Measurements from ENCODE around the gene TIPRL. TPM values are rescaled to one million over a fixed set of nuclear protein-coding genes. Genes with fewer than 3 reads are reported as not detected.

Gene TIPRL
- polyA plus RNA-seq, 1 of the 3 experiments (the other 2 are of a cell fraction) = 16.4 TPM

DNA sequence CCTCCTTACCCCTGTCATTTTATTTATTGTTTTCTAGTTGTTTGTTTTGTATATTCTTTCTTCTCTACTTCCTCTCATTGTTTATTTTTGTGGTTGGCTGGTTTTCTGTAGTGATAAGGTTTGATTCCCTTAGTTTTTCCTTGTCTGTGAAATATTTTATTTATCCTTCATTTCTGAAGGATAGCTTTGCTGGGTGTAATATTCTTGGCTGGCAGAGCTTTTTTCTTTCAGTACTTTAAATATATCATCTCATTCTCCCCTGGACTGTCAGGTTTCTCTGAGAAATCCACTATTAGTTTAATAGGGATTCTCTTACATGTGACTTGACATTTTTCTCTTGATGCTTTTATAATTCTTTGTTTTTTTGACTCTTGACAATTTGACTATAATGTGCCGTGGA lies 18.8 kb upstream of the TIPRL start:
- Histone ChIP-seq H3K36me3 (replicated peaks in 1 of 2; ENCODE audit: control insufficient read depth in 1 of 2, insufficient read depth in 2 of 2, low read length in 1 of 2) (peaks cover 0 to 3% of the 10 kb centered on the region in 2 experiments), H3K4me2 (no peak overlapping the region), H3K27ac (ENCODE audit: low read depth in 2 of 2, low read length in 1 of 2) (no peak overlapping the region), H2AFZ (ENCODE audit: low read depth) (no peak overlapping the region), H3K79me2 (ENCODE audit: insufficient read depth) (no peaks in the 10 kb centered on the region), H4K20me1 (ENCODE audit: insufficient read depth) (no peaks in the 10 kb centered on the region), H3K4me1 (ENCODE audit: control insufficient read depth in 1 of 2, insufficient read depth in 2 of 2, low read depth in 1 of 2, low read length in 1 of 2) (peaks cover 0 to 5% of the 10 kb centered on the region in 2 experiments; a peak in 1 of 4 replicates), H3F3A (replicated peaks; ENCODE audit: insufficient read depth) (no peaks in the 10 kb centered on the region), H3K4me3 (ENCODE audit: low read depth in 2 of 2, low read length in 1 of 2) (no peak overlapping the region), H3K9me2 (no peaks in the 10 kb centered on the region), H3K9me3 (no peaks in the 10 kb centered on the region), H3K27me3 (ENCODE audit: insufficient read depth) (no peaks in the 10 kb centered on the region), H3K9ac (no peak overlapping the region)
- ChIA-PET CTCF (interaction anchor here (1.0 to 4.0 kb wide), 2 partner anchors 8 to 14 kb away, joined by 4 to 20 read pairs; no protein-coding TSS in a partner anchor), POLR2A (no interaction called here)
- no peak for DNase-seq
- WGBS (ENCODE audit: low lambda C conversion rate) = 49% methylated on average over 1 of the region's 1 CpG
- TF ChIP-seq, protein P1, sequence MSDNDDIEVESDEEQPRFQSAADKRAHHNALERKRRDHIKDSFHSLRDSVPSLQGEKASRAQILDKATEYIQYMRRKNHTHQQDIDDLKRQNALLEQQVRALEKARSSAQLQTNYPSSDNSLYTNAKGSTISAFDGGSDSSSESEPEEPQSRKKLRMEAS (IDR thresholded peaks at IDR 0.05; ENCODE audit: low read depth) = no peak
- TF ChIP-seq EZH2phosphoT487 (IDR thresholded peaks at IDR 0.05; ENCODE audit: borderline replicate concordance, low read depth) (no peak), GATA2 (CRISPR knock-in tag; IDR thresholded peaks at IDR 0.05) (no peak), IRF3 (IDR thresholded peaks at IDR 0.05; ENCODE audit: low read depth, low read length) (no peak), TCF12 (IDR thresholded peaks at IDR 0.05) (no peak), CHD2 (IDR thresholded peaks at IDR 0.05; ENCODE audit: low read length, partially characterized antibody) (no peak), JUND (IDR thresholded peaks at IDR 0.05) (no peak), PBX3 (IDR thresholded peaks at IDR 0.05) (no peak), FOXJ3 (CRISPR knock-in tag; IDR thresholded peaks at IDR 0.05) (no peak), EP300 (IDR thresholded peaks at IDR 0.05; ENCODE audit: borderline replicate concordance in 1 of 2, low read depth in 1 of 2, low read length in 1 of 2) (no peak), NFIC (IDR thresholded peaks at IDR 0.05; ENCODE audit: borderline replicate concordance) (no peak)
- TF ChIP-seq, protein P2, sequence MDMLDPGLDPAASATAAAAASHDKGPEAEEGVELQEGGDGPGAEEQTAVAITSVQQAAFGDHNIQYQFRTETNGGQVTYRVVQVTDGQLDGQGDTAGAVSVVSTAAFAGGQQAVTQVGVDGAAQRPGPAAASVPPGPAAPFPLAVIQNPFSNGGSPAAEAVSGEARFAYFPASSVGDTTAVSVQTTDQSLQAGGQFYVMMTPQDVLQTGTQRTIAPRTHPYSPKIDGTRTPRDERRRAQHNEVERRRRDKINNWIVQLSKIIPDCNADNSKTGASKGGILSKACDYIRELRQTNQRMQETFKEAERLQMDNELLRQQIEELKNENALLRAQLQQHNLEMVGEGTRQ (IDR thresholded peaks at IDR 0.05; ENCODE audit: borderline replicate concordance, low read depth, low read length) = no peak

DNA sequence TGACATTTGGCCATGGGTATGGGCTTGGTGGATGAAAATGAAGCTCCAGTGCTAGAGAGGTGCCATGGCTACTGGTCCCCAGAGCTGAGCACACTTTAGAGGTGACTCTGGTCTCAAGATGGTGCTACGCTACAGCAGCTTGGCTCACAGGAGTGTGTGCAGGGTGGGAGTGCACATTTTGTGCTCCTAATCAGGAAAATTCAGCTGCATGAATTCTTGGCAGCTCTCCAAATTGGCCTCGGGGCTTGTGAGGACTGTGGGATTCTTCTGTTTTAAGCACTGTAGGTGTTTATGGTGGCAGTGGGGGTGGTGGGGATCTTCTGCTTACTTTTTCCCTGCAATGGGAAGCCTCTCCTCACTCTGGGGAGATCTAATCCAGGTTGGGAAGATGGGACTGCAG lies 17.3 kb upstream of the TIPRL start:
- Histone ChIP-seq H2AFZ (ENCODE audit: low read depth) (no peak overlapping the region), H4K20me1 (ENCODE audit: insufficient read depth) (no peaks in the 10 kb centered on the region), H3K79me2 (ENCODE audit: insufficient read depth) (no peaks in the 10 kb centered on the region), H3K9me3 (no peaks in the 10 kb centered on the region), H3K4me3 (ENCODE audit: low read depth in 2 of 2, low read length in 1 of 2) (no peak overlapping the region), H3K4me1 (ENCODE audit: control insufficient read depth in 1 of 2, insufficient read depth in 2 of 2, low read depth in 1 of 2, low read length in 1 of 2) (peaks cover 0 to 5% of the 10 kb centered on the region in 2 experiments; a peak in 1 of 4 replicates), H3K36me3 (replicated peaks in 1 of 2; ENCODE audit: control insufficient read depth in 1 of 2, insufficient read depth in 2 of 2, low read length in 1 of 2) (peaks cover 0 to 3% of the 10 kb centered on the region in 2 experiments), H3K27ac (ENCODE audit: low read depth in 2 of 2, low read length in 1 of 2) (no peak overlapping the region), H3K4me2 (no peak overlapping the region), H3K9me2 (no peaks in the 10 kb centered on the region), H3K9ac (no peak overlapping the region), H3K27me3 (ENCODE audit: insufficient read depth) (no peaks in the 10 kb centered on the region), H3F3A (replicated peaks; ENCODE audit: insufficient read depth) (no peaks in the 10 kb centered on the region)
- peak; percentile 27 for DNase-seq
- ChIA-PET CTCF (interaction anchor here (0.9 to 4.0 kb wide), 3 partner anchors 15 to 79 kb away, joined by 3 to 20 read pairs (median 5); partner anchors contain the start of gene GPR161), POLR2A (no interaction called here)
- 100% methylated on average over 1 of the region's 2 CpGs for WGBS (ENCODE audit: low lambda C conversion rate)
- TF ChIP-seq PBX3 (IDR thresholded peaks at IDR 0.05) = no peak
- TF ChIP-seq SIN3A (IDR thresholded peaks at IDR 0.05; ENCODE audit: borderline replicate concordance, low read depth, low read length) = no peak
- TF ChIP-seq NFIC (IDR thresholded peaks at IDR 0.05; ENCODE audit: borderline replicate concordance) = 0 out of 2 replicates have a peak, but pooled peaks have one; percentile 7
- TF ChIP-seq EP300 (IDR thresholded peaks at IDR 0.05; ENCODE audit: borderline replicate concordance in 1 of 2, low read depth in 1 of 2, low read length in 1 of 2) = no peak
- TF ChIP-seq, protein P3, sequence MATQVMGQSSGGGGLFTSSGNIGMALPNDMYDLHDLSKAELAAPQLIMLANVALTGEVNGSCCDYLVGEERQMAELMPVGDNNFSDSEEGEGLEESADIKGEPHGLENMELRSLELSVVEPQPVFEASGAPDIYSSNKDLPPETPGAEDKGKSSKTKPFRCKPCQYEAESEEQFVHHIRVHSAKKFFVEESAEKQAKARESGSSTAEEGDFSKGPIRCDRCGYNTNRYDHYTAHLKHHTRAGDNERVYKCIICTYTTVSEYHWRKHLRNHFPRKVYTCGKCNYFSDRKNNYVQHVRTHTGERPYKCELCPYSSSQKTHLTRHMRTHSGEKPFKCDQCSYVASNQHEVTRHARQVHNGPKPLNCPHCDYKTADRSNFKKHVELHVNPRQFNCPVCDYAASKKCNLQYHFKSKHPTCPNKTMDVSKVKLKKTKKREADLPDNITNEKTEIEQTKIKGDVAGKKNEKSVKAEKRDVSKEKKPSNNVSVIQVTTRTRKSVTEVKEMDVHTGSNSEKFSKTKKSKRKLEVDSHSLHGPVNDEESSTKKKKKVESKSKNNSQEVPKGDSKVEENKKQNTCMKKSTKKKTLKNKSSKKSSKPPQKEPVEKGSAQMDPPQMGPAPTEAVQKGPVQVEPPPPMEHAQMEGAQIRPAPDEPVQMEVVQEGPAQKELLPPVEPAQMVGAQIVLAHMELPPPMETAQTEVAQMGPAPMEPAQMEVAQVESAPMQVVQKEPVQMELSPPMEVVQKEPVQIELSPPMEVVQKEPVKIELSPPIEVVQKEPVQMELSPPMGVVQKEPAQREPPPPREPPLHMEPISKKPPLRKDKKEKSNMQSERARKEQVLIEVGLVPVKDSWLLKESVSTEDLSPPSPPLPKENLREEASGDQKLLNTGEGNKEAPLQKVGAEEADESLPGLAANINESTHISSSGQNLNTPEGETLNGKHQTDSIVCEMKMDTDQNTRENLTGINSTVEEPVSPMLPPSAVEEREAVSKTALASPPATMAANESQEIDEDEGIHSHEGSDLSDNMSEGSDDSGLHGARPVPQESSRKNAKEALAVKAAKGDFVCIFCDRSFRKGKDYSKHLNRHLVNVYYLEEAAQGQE (IDR thresholded peaks at IDR 0.05; ENCODE audit: low read depth, low read length) = no peak
